HepG2 (cell line): ENCODE results near the gene IMP3. TPM values are rescaled to one million over a fixed set of nuclear protein-coding genes. Genes with fewer than 3 reads are reported as not detected.

ENCODE experiments used
- GLI4 ChIP-seq: sonication (generic); formaldehyde crosslinking; IDR thresholded peaks from 2 replicates; pipeline ENCODE4 v1.5.1; 2020; ENCODE audit warnings: missing genetic modification reagents, mild to moderate bottlenecking, moderate library complexity, borderline replicate concordance
- HIVEP1 ChIP-seq: sonication (generic); formaldehyde crosslinking; IDR thresholded peaks from 2 replicates; pipeline ENCODE4 v1.4.0; 2020; ENCODE audit warnings: mild to moderate bottlenecking, missing genetic modification reagents
- SPEN ChIP-seq: sonication (generic); formaldehyde crosslinking; IDR thresholded peaks from 2 replicates; pipeline ENCODE4 v1.5.1; 2020; ENCODE audit warnings: low read depth, mild to moderate bottlenecking, missing genetic modification reagents
- STAT6 ChIP-seq: sonication (generic); formaldehyde crosslinking; IDR thresholded peaks from 2 replicates; pipeline ENCODE4 v1.4.0; 2020; ENCODE audit warnings: missing genetic modification reagents, mild to moderate bottlenecking, borderline replicate concordance
- TARDBP ChIP-seq: sonication (generic); formaldehyde crosslinking; IDR thresholded peaks from 2 replicates; pipeline ENCODE4 v1.8.0; 2022; ENCODE audit warnings: mild to moderate bottlenecking, missing genetic modification reagents
- TIGD3 ChIP-seq: sonication (generic); formaldehyde crosslinking; IDR thresholded peaks from 2 replicates; pipeline ENCODE4 v1.5.1; 2020; ENCODE audit warnings: mild to moderate bottlenecking, missing genetic modification reagents, borderline replicate concordance
- ZBTB44 ChIP-seq: sonication (generic); formaldehyde crosslinking; IDR thresholded peaks from 2 replicates; pipeline ENCODE4 v1.4.0; 2020; ENCODE audit warnings: missing genetic modification reagents
- ZHX2 ChIP-seq, 2 experiments: sonication (generic) in 1 of 2; formaldehyde crosslinking in 1 of 2; IDR thresholded peaks; 2 replicates each; pipeline versions ENCODE4 v1.6.1 to v1.9.0; 2014 to 2022; ENCODE audit warnings: antibody characterized with exemption in 1 of 2, borderline replicate concordance in 1 of 2, inconsistent platforms in 1 of 2, low read depth in 1 of 2, missing genetic modification reagents in 1 of 2
- ZSCAN31 ChIP-seq: sonication (generic); formaldehyde crosslinking; IDR thresholded peaks from 2 replicates; pipeline ENCODE4 v1.5.0; 2020; ENCODE audit warnings: low read depth, mild to moderate bottlenecking, missing genetic modification reagents
- ZSCAN5A ChIP-seq: sonication (generic); formaldehyde crosslinking; IDR thresholded peaks from 2 replicates; pipeline ENCODE4 v1.8.0; 2022; ENCODE audit warnings: mild to moderate bottlenecking, missing genetic modification reagents, borderline replicate concordance
- polyA plus RNA-seq, 8 experiments: library from polyadenylated mRNA; depleted of rRNA in 3 of 8; stranded (reverse) in 7 of 8; unstranded in 1 of 8; fragments of >200 nt; fragmentation: Illumina TruSeq in 4 of 8; extraction: Trizol in 4 of 8; gene quantifications; 2 replicates each; pipeline versions ENCODE4 v1.2.1 to v1.2.3, GENCODE V29; 2011 to 2016; ENCODE audit warnings: low read depth in 4 of 8, missing spikeins in 1 of 8, mixed read lengths in 1 of 8; ENCODE audit not compliant: insufficient read depth in 1 of 8
- total RNA-seq, 5 experiments: library from RNA; depleted of rRNA; stranded (reverse); fragments of >200 nt; fragmentation: Illumina TruSeq; extraction: Trizol; gene quantifications; 2 replicates each; pipeline ENCODE4 v1.2.3, GENCODE V29; 2016; ENCODE audit warnings: low read depth in 1 of 5
- TF ChIP-seq, protein P1 (sequence below): IDR thresholded peaks from 2 replicates; pipeline ENCODE4 v1.6.1; 2016; ENCODE audit warnings: control low read depth

The IMP3 gene
- total and polyA plus RNA-seq, 2 of the 13 experiments (the other 11 are each of a cell fraction or from before 2014, with no cell fraction given): 38.3 to 143 TPM

DNA sequence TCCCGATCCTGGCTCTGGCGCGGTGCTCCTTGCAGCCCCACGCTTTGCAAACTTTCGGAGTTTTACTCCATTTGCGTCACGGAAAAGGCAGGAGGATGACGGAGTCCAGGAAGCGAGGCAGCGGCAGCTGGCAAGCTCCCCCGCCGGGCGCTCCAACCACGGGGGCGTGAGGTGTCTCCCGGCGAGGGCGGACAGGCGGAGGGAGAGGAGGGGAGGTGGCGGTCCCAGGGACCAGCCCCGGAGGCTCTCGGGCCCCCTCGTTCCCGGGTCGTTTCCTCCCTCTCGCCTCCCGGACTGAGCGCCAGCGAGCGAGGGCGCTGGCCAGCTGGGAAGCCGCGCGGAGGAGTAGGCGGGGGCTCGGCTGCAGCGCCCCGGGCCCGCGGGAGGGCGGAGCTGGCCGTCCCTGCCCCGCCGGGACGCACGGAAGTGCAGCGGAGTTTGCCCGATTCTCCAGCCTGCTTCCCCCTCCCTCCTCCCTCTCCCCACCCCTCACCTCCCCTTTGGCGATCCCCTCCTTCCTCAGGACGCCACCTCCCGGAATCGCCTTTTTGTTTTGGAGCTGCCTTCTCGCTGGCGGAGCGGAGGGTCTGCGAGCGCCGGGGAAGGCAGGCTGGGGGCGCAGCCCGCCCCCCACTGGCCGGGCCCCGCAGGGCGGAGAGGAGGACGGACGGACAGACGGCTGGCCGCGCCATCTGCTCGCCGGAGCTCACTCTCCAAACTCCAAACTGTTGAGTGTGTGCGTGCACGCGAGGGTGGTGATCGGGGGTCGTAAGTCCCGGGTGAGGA, 7.5 kb upstream of the IMP3 start, which contains the start of gene SNX33 (continued):
- TF ChIP-seq, protein P1, sequence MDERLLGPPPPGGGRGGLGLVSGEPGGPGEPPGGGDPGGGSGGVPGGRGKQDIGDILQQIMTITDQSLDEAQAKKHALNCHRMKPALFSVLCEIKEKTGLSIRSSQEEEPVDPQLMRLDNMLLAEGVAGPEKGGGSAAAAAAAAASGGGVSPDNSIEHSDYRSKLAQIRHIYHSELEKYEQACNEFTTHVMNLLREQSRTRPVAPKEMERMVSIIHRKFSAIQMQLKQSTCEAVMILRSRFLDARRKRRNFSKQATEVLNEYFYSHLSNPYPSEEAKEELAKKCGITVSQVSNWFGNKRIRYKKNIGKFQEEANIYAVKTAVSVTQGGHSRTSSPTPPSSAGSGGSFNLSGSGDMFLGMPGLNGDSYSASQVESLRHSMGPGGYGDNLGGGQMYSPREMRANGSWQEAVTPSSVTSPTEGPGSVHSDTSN (CRISPR knock-in tag): no peak
- TF ChIP-seq STAT6 (CRISPR knock-in tag): peak; percentile 25; the same call in 1 of the 2 replicates
- 0 out of 2 replicates have a peak, but pooled peaks have one; percentile 54 for TF ChIP-seq ZSCAN5A (CRISPR knock-in tag)
- TF ChIP-seq ZBTB44 (CRISPR knock-in tag): no peak
- 0 out of 2 replicates have a peak, but pooled peaks have one; percentile 37 for TF ChIP-seq TIGD3 (CRISPR knock-in tag)
- no peak for TF ChIP-seq ZHX2 (IDR thresholded peaks at IDR 0.05; ENCODE audit: low read depth)
- TF ChIP-seq ZHX2 (CRISPR knock-in tag; IDR thresholded peaks at IDR 0.05; ENCODE audit: borderline replicate concordance): no peak
- peak; percentile 18; the same call in 1 of the 2 replicates for TF ChIP-seq ZSCAN31 (CRISPR knock-in tag)
- TF ChIP-seq TARDBP: peak; percentile 75
- 0 out of 2 replicates have a peak, but pooled peaks have one; percentile 14 for TF ChIP-seq GLI4 (CRISPR knock-in tag)
- peak; percentile 53 for TF ChIP-seq HIVEP1
- peak; percentile 75; the same call in 1 of the 2 replicates for TF ChIP-seq SPEN
